Testis (tissue), 2 donors: Measurements from ENCODE around the gene SLC51A.

Experiments
- CTCF ChIP-seq, 3 experiments: fragments of 450-650 bp in 2 of 3; fragments of 200-600 bp in 1 of 3; sonication (generic) in 1 of 3; IDR thresholded peaks; one replicate each; pipeline ENCODE4 v1.5.1; 2016 to 2019; ENCODE audit warnings: antibody characterized with exemption in 3 of 3, mild to moderate bottlenecking in 2 of 3, moderate library complexity in 1 of 3
- POLR2A ChIP-seq: fragments of 450-650 bp; IDR thresholded peaks from one replicate; pipeline ENCODE4 v1.6.1; 2017; ENCODE audit warnings: antibody characterized with exemption, mild to moderate bottlenecking, moderate library complexity

- TF ChIP-seq CTCF (IDR thresholded peaks at IDR 0.05) = no peak
- TF ChIP-seq POLR2A = no peak
Measured at GRCh38 chr3:196219970-196220311, 3.6 kb downstream of the SLC51A start.
